Endothelial cell of umbilical vein (primary cell): Measurements from ENCODE around the gene AFF4.

Experiments
- EZH2 ChIP-seq: IDR thresholded peaks from 2 replicates; pipeline ENCODE4 v1.6.1; 2012; ENCODE audit warnings: borderline replicate concordance, low read depth, mild to moderate bottlenecking, moderate library complexity, low read length, inconsistent platforms; ENCODE audit not compliant: severe bottlenecking
- JUN ChIP-seq: IDR thresholded peaks from 2 replicates; pipeline ENCODE4 v1.6.1; 2011; ENCODE audit warnings: borderline replicate concordance, low read depth; ENCODE audit not compliant: insufficient read length, insufficient read depth
- MYC ChIP-seq: IDR thresholded peaks from one replicate; pipeline ENCODE4 v1.6.1; 2011; ENCODE audit warnings: mild to moderate bottlenecking, low read depth, low read length
- POLR2A ChIP-seq: IDR thresholded peaks from 2 replicates; pipeline ENCODE4 v1.6.1; 2012; ENCODE audit warnings: low read depth, mild to moderate bottlenecking, control low read depth, low read length
- POLR2AphosphoS5 ChIP-seq: IDR thresholded peaks from 2 replicates; pipeline ENCODE4 v1.6.1; 2012; ENCODE audit warnings: low read depth, mild to moderate bottlenecking, control low read depth, low read length, moderate library complexity; ENCODE audit not compliant: insufficient read depth
- TF ChIP-seq, protein P1 (sequence below), 2 donors: IDR thresholded peaks; 1 replicate in 1 of 2; 2 replicates in 1 of 2; pipeline ENCODE4 v1.5.1; 2011; ENCODE audit warnings: low read length in 2 of 2, mild to moderate bottlenecking in 2 of 2, moderate library complexity in 2 of 2, control low read depth in 1 of 2, inconsistent platforms in 1 of 2, low read depth in 1 of 2; ENCODE audit not compliant: insufficient read depth in 1 of 2; ENCODE audit errors: extremely low read depth in 1 of 2
- TF ChIP-seq, protein P2 (sequence below): IDR thresholded peaks from 2 replicates; pipeline ENCODE4 v1.6.1; 2011; ENCODE audit not compliant: insufficient read depth, insufficient read length

GRCh38 chr5:132840896-132841295, 122.5 kb downstream of the AFF4 start:
- TF ChIP-seq, protein P1, sequence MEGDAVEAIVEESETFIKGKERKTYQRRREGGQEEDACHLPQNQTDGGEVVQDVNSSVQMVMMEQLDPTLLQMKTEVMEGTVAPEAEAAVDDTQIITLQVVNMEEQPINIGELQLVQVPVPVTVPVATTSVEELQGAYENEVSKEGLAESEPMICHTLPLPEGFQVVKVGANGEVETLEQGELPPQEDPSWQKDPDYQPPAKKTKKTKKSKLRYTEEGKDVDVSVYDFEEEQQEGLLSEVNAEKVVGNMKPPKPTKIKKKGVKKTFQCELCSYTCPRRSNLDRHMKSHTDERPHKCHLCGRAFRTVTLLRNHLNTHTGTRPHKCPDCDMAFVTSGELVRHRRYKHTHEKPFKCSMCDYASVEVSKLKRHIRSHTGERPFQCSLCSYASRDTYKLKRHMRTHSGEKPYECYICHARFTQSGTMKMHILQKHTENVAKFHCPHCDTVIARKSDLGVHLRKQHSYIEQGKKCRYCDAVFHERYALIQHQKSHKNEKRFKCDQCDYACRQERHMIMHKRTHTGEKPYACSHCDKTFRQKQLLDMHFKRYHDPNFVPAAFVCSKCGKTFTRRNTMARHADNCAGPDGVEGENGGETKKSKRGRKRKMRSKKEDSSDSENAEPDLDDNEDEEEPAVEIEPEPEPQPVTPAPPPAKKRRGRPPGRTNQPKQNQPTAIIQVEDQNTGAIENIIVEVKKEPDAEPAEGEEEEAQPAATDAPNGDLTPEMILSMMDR (IDR thresholded peaks at IDR 0.05; ENCODE audit: extremely low read depth in 1 of 2, insufficient read depth in 1 of 2, low read depth in 1 of 2, low read length in 2 of 2) = no peak
- TF ChIP-seq POLR2A (no peak), JUN (no peak), POLR2AphosphoS5 (no peak), EZH2 (no peak), MYC (no peak)
- TF ChIP-seq, protein P2, sequence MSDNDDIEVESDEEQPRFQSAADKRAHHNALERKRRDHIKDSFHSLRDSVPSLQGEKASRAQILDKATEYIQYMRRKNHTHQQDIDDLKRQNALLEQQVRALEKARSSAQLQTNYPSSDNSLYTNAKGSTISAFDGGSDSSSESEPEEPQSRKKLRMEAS = no peak
